A673 (cell line): ENCODE measurements around the gene SCAMP5.

ENCODE experiments used
- CTCF ChIP-seq: fragments of 300-800, 200-600 bp; sonication (generic); conservative IDR thresholded peaks from 2 replicates; pipeline ENCODE4 v1.5.1; 2017; ENCODE audit warnings: low read depth, mild to moderate bottlenecking, antibody characterized with exemption, low read length, moderate library complexity, mixed read lengths
- EZH2 ChIP-seq: fragments of 200-600 bp; sonication (generic); IDR thresholded peaks from 2 replicates; pipeline ENCODE4 v1.6.1; 2017; ENCODE audit warnings: borderline replicate concordance, low read depth, mild to moderate bottlenecking, mixed read lengths, antibody characterized with exemption, low read length; ENCODE audit not compliant: poor library complexity, severe bottlenecking

- TF ChIP-seq EZH2: no peak
- no peak for TF ChIP-seq CTCF
Observed at GRCh38 chr15:75021341-75021740, 26.0 kb downstream of the SCAMP5 start.
